Epithelial cell of proximal tubule (primary cell): ENCODE results near the gene TUG1. TPM values are rescaled to one million over a fixed set of nuclear protein-coding genes. Genes with fewer than 3 reads are reported as not detected.

Source experiments
- DNase-seq: peaks from one replicate; pipeline ENCODE4 v3.0.0-alpha.2; 2011; ENCODE audit warnings: low read depth
- H3K4me3 ChIP-seq: 2 replicates; pipeline ENCODE4 v1.5.1; 2011; ENCODE audit warnings: low read depth, mild to moderate bottlenecking, low read length
- total RNA-seq: library from RNA; depleted of rRNA; stranded (reverse); fragments of >200 nt; gene quantifications from 2 replicates; pipeline ENCODE4 v1.2.3, GENCODE V29; 2015
- TF ChIP-seq, protein P1 (sequence below): conservative IDR thresholded peaks from 2 replicates; pipeline ENCODE4 v1.5.1; 2012; ENCODE audit warnings: low read depth, mild to moderate bottlenecking, low read length

Gene TUG1
- 29.8 and 33.6 TPM in 2 replicates for total RNA-seq

DNA sequence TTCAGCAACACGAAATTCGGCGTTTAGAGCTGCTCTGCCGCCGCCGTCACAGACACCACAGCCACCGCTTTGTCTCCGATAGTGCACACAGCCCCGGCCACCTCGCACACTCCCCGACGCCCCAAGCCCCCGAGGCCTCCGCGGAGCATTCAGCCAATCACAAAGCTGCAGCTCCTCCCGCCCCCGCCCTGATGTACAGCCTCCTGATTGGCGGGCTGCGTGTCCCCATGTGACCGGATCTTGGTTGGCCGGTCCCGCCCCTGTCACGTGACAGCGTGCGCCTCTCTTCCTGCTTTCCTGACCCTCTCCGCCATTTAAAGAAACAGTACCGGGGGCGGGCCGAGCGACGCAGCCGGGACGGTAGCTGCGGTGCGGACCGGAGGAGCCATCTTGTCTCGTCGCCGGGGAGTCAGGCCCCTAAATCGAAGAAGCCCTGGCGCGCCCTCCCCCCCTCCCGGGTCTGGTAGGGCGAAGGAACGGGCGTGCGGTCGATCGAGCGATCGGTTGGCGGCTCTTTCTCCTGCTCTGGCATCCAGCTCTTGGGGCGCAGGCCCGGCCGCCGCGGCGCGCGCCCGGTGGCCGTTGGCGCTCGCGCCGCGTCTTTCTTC is at the start of gene TUG1:
TUG1 (plus strand) TSS at position 342 of the 608 bp plus-strand sequence.
- H3K4me3 ChIP-seq: peak within 1 kb of the TSS; percentile 84
- peak; percentile 65 for DNase-seq
- TF ChIP-seq, protein P1, sequence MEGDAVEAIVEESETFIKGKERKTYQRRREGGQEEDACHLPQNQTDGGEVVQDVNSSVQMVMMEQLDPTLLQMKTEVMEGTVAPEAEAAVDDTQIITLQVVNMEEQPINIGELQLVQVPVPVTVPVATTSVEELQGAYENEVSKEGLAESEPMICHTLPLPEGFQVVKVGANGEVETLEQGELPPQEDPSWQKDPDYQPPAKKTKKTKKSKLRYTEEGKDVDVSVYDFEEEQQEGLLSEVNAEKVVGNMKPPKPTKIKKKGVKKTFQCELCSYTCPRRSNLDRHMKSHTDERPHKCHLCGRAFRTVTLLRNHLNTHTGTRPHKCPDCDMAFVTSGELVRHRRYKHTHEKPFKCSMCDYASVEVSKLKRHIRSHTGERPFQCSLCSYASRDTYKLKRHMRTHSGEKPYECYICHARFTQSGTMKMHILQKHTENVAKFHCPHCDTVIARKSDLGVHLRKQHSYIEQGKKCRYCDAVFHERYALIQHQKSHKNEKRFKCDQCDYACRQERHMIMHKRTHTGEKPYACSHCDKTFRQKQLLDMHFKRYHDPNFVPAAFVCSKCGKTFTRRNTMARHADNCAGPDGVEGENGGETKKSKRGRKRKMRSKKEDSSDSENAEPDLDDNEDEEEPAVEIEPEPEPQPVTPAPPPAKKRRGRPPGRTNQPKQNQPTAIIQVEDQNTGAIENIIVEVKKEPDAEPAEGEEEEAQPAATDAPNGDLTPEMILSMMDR: no peak

DNA sequence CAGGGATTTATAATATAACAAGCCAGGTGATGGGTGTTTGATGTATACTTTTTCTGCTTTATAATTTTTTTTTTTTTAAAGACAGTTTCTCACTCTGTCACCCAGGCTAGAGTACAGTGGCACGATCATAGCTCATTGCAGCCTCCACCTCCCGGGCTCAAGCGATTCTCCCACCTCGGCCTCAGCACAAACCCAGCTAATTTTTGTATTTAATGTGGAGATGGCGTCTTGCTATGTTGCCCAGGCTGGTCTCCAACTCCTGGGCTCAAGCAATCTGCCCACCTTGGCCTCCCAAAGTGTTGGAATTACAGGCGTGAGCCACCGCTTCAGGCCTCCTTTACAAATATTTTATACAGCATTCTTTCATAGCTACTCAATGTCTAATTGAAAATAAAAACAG is 49.1 kb upstream of the TUG1 start:
- H3K4me3 ChIP-seq: no peak overlapping the region
- TF ChIP-seq, protein P1: no peak
- DNase-seq: no peak

DNA sequence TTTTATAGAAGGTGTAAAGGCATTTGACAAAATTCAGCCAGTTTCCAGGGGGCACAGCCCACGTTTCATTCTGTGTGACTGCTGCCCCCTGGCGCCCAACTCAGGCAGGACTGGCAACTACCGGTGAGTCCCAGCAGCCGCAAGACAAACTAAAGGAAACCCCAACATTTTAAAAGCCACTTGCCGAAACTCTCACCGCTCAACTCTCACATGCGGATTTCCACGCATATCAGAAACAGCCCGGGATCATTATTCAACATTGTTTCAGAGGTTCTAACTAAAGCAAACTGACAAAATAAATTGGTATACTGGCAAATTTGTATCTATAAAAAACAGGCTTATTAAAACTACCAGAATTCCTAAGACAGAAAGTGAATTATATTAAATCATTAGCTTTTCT is 48.7 kb upstream of the TUG1 start:
- H3K4me3 ChIP-seq: no peak overlapping the region
- DNase-seq: no peak
- TF ChIP-seq, protein P1: peak; percentile 91

DNA sequence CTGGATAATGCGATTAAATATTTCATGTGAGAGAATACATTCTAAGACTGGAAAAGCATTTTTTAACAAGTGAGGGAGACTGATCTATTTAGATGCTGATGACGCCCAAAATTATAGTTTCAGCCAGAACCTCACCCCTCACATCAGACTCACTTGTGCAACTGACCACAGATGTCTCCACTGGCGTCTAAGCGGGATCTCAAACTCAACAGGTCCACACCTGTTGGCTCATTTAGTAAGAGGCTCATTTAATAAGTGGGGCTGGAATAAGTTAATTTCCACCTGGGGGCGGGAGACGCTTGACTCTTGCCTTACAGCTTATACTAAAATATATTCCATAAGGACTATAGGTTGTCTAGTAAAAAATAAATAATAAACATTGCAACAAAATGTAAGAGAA is 48.0 kb upstream of the TUG1 start:
- DNase-seq: no peak
- H3K4me3 ChIP-seq: peak overlapping the region; percentile 47
- TF ChIP-seq, protein P1: no peak

DNA sequence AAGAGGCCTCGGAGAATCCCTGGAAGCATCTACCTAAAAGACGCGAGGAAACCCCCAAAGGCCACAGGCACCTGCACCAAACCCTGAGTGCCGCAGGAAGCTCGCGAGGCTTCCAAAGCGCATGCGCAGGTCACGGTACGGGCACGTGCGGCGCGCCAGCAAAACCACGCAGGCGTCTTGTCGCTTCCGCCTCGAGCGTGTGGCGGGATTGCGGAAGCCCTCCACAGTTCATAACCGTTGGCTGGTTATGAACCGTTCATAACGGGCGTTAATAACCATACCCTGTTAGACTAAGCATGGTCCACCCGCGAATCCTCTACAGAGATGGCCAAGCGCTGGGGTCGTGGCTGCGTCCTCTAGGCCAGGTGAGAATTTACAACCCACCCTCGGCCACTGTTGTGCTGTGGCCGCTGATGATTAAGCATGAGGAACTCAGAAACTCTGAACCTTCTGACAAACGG is 46.9 kb upstream of the TUG1 start:
- peak overlapping the region; percentile 47 for H3K4me3 ChIP-seq
- TF ChIP-seq, protein P1: no peak
- DNase-seq: no peak

DNA sequence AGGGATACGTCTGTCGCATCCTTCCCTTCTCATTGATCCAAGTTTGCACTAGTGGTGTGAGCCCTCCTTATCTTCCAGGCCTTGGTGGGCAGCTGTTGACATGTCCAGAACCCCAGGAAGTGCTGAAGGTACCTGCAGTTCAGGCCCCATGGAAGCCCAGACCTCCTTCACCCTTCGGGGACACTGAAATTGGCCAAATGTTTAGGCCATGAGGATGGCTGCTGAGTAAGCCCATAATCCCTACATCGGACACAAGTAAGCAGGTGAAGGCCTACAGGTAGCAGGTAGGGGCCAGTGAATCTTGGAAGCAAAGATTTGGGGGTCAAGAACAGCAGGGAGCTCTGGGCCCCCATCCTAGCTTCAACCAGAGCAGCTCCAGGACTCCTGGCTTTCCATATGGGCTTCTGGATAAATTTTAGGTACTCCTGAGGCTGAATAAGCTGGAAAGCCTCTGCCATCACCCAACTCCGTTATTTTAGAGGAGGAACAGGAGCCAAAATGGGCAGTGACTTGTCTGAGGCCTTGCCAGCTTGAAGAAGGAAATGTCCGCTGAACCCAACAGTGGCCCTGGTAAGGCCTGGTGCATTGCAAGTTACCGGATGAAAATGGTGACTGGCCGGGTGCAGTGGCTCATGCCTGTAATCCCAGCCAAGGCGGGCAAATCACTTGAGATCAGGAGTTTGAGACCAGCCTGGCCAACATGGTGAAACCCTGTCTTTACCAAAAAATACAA is 45.7 kb upstream of the TUG1 start:
- DNase-seq: no peak
- TF ChIP-seq, protein P1: no peak
- H3K4me3 ChIP-seq: no peak overlapping the region
